Measurements from ENCODE around the gene C6orf163. TPM values are rescaled to one million over a fixed set of nuclear protein-coding genes. Genes with fewer than 3 reads are reported as not detected.

The C6orf163 gene
- total and polyA plus RNA-seq, 10 of the 15 experiments (the other 5 are each of a cell fraction or from before 2014, with no cell fraction given), result 0.56 to 3.7 (median 1.2) TPM

GRCh38 chr6:87333033-87333432, 11.6 kb upstream of the C6orf163 start (continued):
- TF ChIP-seq CHD2 (IDR thresholded peaks at IDR 0.05; ENCODE audit: borderline replicate concordance, low read depth, low read length) (no peak), CUX1 (IDR thresholded peaks at IDR 0.05; ENCODE audit: insufficient replicate concordance, low read depth, low read length) (no peak), SMARCA5 (IDR thresholded peaks at IDR 0.05) (no peak), IRF5 (IDR thresholded peaks at IDR 0.05; ENCODE audit: borderline replicate concordance) (no peak), ATF7 (IDR thresholded peaks at IDR 0.05; ENCODE audit: low read depth) (no peak)

- ChIA-PET CTCF (no interaction called here), SMC1A (ENCODE audit: uncharacterized antibody, unreplicated experiment) (interaction anchor here (0.6 kb wide), 1 partner anchor 656 kb away, joined by 3 read pairs; no protein-coding TSS in a partner anchor), POLR2A (interaction anchor here (0.5 kb wide), 1 partner anchor 1525 kb away, joined by 3 read pairs; no protein-coding TSS in a partner anchor), RAD21 (ENCODE audit: unreplicated experiment) (no interaction called here)
- in situ Hi-C loops (cut with MboI) (no loop called here), intact Hi-C loops (cut with micrococcal nuclease; ENCODE audit: unreplicated experiment) (no loop called here)
- BruUV-seq (replicated peaks), result no TSS peak
- no peaks in the 10 kb centered on the region for H3K4me1 ChIP-seq (ENCODE audit: control insufficient read depth, insufficient read depth, low read length)
- no peak overlapping the region for H3K4me2 ChIP-seq (ENCODE audit: control insufficient read depth, insufficient read depth)
- H3K79me2 ChIP-seq (ENCODE audit: control insufficient read depth, insufficient read depth, low read length), result no peaks in the 10 kb centered on the region
- WGBS (ENCODE audit: insufficient coverage, insufficient replicate concordance, low lambda C conversion rate, missing lambda C conversion rate), result 64% methylated on average over 3 of the region's 3 CpGs
- no peaks in the 10 kb centered on the region; a peak in 1 of 4 replicates for H3K36me3 ChIP-seq (ENCODE audit: control insufficient read depth in 2 of 2, insufficient read depth in 2 of 2, low read length in 1 of 2)
- no peaks in the 10 kb centered on the region for H3K9me3 ChIP-seq (replicated peaks; ENCODE audit: control insufficient read depth, insufficient read depth, low read length)
- no peak overlapping the region for H3K9ac ChIP-seq (ENCODE audit: control insufficient read depth, insufficient read depth, low read length)
- no peak for FAIRE-seq
- no peak for ATAC-seq
- DNase-seq (ENCODE audit: low read depth, low spot score), result no peak
- H3K27me3 ChIP-seq (replicated peaks in 1 of 2; ENCODE audit: control insufficient read depth in 2 of 2, insufficient read depth in 2 of 2, low read length in 1 of 2), result no peaks in the 10 kb centered on the region
- no peak overlapping the region for H3K4me3 ChIP-seq
- H4K20me1 ChIP-seq (ENCODE audit: control insufficient read depth, insufficient read depth), result no peaks in the 10 kb centered on the region
- H2AFZ ChIP-seq (ENCODE audit: control insufficient read depth, low read depth, low read length), result no peak overlapping the region
- no peak overlapping the region for H3K27ac ChIP-seq (ENCODE audit: control insufficient read depth, insufficient read depth)
- no peak for TF ChIP-seq NFYB (IDR thresholded peaks at IDR 0.05; ENCODE audit: insufficient read depth, low read depth, low read length)
- no peak for TF ChIP-seq EGR1 (IDR thresholded peaks at IDR 0.05; ENCODE audit: borderline replicate concordance in 1 of 2, low read depth in 2 of 2, low read length in 2 of 2)
- no peak for TF ChIP-seq SMC3 (IDR thresholded peaks at IDR 0.05; ENCODE audit: borderline replicate concordance, low read length)
- TF ChIP-seq SPI1 (IDR thresholded peaks at IDR 0.05; ENCODE audit: borderline replicate concordance, insufficient read depth, low read depth, low read length), result no peak
- TF ChIP-seq TCF7 (IDR thresholded peaks at IDR 0.05; ENCODE audit: borderline replicate concordance), result no peak
- TF ChIP-seq RAD51 (IDR thresholded peaks at IDR 0.05), result no peak
- no peak for TF ChIP-seq CBX3 (IDR thresholded peaks at IDR 0.05; ENCODE audit: borderline replicate concordance, low read depth)
- TF ChIP-seq SREBF1 (IDR thresholded peaks at IDR 0.05; ENCODE audit: low read length), result no peak
Observed at GRCh38 chr6:87333591-87334181, 10.9 kb upstream of the C6orf163 start.
